Measurements from ENCODE around the gene VOPP1.
"Not testable (repeated sequence)": the region's sequence is repeated elsewhere in the genome, so short reads cannot be mapped to it uniquely, and the experiment has no call there.

DNA sequence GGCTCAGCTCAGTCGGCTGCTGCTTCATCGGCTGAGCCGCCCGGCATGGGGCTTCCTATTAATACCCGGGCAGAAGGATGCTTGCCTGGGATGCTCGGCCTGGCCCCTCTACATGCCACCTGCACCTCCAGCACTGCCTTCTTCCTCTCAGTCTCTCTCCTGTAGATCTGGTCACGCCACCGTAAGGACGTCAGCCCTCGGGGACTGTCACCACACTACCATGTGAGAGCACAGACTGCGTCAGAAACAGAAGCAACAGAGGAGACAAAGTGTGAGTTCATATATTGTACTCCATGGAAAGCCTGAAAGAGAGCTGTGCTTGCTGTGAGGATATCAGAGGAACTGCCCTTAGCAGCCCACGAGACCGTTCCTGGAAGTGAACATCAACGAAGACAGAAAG lies 99.9 kb downstream of the VOPP1 start:
- TF ChIP-seq, protein P1, sequence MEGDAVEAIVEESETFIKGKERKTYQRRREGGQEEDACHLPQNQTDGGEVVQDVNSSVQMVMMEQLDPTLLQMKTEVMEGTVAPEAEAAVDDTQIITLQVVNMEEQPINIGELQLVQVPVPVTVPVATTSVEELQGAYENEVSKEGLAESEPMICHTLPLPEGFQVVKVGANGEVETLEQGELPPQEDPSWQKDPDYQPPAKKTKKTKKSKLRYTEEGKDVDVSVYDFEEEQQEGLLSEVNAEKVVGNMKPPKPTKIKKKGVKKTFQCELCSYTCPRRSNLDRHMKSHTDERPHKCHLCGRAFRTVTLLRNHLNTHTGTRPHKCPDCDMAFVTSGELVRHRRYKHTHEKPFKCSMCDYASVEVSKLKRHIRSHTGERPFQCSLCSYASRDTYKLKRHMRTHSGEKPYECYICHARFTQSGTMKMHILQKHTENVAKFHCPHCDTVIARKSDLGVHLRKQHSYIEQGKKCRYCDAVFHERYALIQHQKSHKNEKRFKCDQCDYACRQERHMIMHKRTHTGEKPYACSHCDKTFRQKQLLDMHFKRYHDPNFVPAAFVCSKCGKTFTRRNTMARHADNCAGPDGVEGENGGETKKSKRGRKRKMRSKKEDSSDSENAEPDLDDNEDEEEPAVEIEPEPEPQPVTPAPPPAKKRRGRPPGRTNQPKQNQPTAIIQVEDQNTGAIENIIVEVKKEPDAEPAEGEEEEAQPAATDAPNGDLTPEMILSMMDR (IDR thresholded peaks at IDR 0.05; ENCODE audit: extremely low read depth in 1 of 2, insufficient read depth in 1 of 2, low read depth in 1 of 2, low read length in 2 of 2), result not testable (repeated sequence)
- not testable (repeated sequence) for TF ChIP-seq POLR2AphosphoS5 (IDR thresholded peaks at IDR 0.05; ENCODE audit: insufficient read depth, low read depth, low read length); FOS (IDR thresholded peaks at IDR 0.05; ENCODE audit: borderline replicate concordance, insufficient read depth, low read length); MYC (IDR thresholded peaks at IDR 0.05; ENCODE audit: low read depth, low read length); EZH2 (IDR thresholded peaks at IDR 0.05; ENCODE audit: borderline replicate concordance, low read depth, low read length, severe bottlenecking); POLR2A (IDR thresholded peaks at IDR 0.05; ENCODE audit: low read depth, low read length); MAX (IDR thresholded peaks at IDR 0.05; ENCODE audit: insufficient read depth, insufficient read length); JUN (IDR thresholded peaks at IDR 0.05; ENCODE audit: borderline replicate concordance, insufficient read depth, insufficient read length, low read depth); GATA2 (IDR thresholded peaks at IDR 0.05; ENCODE audit: insufficient read depth, insufficient read length, low read depth, low read length)
